Suppressor macrophage treated with lipopolysaccharide for 4 hours (primary cell): ENCODE results near the gene APOBEC3A.
A peak's percentile ranks its signal among the peaks of the same experiment; 100 is the strongest.
"Not testable (repeated sequence)": the region's sequence is repeated elsewhere in the genome, so short reads cannot be mapped to it uniquely, and the experiment has no call there.

Source experiments
- DNase-seq: peaks from one replicate; pipeline ENCODE4 v3.0.0-alpha.2; 2020

Gene APOBEC3A

DNA sequence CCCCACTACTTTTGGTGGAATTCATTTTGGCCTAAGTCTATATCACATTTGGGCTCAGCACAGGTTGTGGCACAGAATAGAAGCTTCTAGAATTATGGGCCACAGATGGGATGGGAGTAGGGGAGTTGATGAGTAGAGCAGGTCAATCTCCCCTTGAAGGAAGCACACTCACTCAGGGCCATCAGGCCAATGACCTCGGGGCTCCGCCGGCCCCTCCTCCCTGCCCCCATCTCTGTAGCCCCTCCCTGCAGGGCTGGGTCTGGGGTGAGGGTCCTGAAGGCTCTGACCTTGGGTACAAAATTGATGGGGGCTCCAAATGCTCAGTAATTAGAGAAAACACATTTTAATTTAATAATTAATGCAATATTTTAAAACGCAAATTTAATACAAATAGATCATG, 3.3 kb downstream of the APOBEC3A start:
- not testable (repeated sequence) for DNase-seq

DNA sequence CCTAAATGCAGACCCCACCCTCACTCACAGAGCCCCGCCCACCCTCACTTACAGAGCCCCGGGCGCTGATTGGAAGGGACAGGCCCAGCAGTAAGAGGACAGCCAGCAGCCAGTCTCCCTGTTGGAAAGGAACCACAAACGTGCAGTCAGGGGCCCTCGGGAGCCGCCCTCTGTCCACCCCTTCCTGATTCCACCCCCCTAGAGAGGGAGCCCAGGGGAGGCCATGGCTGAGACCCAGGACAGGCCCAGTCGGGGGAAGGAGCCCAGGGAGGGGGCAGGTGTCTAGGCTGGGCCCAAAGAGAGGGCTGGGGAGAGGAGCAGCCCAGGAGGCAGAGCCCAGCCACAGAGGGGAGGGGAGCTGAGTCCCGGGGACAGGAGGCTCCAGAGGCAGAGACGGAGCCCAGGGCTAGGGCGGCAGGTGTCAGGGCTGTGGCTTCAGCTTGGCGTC, 5.9 kb downstream of the APOBEC3A start:
- DNase-seq = not testable (repeated sequence)

DNA sequence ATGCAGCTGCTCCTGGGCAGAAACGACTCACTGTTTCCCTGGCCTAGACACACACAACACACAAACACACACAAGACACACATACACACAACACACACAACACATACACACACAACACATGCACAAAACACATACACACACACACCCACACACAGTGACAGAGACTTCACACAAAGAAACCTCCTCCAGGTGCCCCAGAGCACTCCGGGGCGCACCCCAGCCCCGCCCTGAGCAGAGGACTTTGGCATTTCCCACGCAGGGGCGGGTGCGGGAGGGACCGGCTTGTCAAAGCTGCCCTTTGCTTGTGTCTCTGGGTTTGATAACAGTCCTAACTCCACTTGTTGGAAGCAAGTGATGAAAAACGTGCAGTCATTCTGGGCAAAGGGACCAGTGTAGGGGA, 6.5 kb downstream of the APOBEC3A start:
- DNase-seq = no peak

DNA sequence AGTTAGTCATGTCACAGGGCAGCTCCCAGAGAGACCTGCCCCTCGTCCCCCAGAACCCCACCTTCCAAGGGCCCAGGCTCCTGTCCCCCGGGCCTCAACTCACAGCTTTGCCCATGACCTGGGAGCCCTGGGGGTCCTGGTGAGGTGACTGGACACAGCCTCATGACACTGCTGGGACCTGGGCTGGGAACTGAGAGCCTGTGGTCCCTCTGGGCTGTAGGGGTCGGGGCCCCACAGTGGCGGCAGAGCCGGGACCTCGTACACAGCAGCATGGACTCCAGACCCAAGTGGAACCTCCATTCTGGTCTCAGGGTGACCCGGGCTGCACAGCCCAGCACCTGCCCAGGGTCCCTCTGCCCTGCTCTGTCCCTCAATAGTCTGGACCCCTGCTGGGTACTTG, 6.9 kb downstream of the APOBEC3A start:
- no peak for DNase-seq

DNA sequence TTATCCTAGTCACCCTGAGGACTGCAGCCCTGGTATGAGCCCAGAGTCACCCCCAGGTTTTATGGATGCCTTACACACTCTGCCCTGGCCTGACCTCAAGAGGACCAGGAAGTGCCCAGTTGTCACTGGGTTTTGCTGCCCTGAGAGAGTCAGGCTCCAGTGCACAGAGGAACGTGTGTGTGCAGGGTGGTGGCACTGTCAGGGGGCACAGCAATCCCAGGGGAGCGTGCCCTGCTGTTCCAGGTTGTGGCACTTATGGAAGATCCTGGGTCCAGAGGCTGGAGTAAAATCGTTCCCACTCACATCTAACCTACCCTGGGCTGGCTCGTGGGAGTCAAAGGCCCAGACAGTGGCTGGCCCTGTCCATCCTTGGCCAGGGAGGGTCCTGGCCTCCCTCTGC, 7.6 kb downstream of the APOBEC3A start:
- no peak for DNase-seq

DNA sequence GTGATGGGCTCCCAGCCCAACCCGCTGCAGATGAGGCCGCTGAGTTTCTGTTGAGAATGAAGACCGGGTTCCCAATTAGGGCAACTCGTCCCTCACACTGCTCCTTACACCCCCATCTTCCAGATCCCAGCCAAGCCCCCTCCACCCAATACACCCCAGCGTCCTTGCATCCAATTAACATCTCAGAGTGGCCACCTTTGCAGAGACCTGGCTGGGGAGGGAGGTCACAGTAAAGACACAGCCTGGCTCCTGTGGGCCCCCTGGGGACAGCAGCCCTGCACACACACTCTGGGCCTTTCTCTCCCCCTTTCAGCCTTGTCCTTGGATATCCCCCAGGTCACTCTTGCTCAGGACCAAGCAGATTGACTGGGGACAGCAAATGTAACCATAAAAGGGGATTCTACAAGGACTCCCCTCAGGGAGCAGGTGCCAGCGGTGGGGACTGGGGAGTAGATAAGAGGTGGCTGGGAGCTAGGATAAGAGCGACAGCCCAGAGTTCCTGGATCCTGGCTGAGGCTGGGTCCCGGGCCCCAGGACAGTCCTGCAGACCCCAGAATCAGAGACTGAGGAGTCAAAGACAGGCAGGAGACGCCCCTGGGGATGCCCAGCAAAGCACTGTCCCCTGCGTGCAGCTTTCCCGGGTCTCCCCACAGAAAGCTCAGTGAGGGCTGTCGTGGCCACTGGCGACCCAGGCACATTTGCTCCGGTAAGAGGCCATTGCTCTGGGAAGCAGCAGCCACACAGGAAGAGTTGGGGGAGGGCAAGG, 8.4 kb downstream of the APOBEC3A start:
- no peak for DNase-seq

DNA sequence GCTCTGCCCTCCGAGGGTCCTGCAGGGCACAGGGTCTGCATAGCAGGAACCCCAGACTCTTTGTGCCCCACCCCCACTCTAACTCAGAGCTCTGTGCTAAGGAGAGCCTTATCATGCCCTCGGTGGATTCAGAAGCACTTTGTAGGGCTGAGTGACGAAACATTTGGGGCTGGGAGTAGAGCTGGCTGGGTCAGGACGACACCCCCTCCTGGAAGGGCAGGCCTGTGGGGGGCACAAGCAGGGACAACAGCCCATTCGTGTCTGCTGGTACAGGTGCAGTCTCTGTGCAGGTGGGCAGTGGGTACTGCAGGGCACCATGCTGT, 8.9 kb downstream of the APOBEC3A start:
- DNase-seq = no peak

DNA sequence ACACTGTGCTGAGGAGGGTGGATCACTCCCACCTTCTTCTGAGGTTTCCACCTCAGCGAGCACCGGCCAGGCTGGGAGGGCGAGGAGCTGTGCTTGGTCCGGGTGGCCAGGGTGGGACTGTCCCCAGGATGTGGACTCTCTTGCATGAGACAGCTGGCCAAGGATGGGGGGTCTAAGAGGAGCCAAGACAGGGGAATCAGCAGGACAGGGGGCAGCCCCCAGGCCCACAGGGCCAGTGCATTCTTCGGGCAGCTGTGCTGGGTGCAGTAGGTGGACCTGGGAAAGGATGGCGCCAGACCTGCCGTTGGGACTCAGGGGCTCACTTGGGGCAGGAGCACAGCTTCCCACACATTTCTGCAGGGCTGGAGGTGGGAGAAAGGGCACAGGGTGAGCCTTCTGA, 9.5 kb downstream of the APOBEC3A start:
- DNase-seq = no peak

DNA sequence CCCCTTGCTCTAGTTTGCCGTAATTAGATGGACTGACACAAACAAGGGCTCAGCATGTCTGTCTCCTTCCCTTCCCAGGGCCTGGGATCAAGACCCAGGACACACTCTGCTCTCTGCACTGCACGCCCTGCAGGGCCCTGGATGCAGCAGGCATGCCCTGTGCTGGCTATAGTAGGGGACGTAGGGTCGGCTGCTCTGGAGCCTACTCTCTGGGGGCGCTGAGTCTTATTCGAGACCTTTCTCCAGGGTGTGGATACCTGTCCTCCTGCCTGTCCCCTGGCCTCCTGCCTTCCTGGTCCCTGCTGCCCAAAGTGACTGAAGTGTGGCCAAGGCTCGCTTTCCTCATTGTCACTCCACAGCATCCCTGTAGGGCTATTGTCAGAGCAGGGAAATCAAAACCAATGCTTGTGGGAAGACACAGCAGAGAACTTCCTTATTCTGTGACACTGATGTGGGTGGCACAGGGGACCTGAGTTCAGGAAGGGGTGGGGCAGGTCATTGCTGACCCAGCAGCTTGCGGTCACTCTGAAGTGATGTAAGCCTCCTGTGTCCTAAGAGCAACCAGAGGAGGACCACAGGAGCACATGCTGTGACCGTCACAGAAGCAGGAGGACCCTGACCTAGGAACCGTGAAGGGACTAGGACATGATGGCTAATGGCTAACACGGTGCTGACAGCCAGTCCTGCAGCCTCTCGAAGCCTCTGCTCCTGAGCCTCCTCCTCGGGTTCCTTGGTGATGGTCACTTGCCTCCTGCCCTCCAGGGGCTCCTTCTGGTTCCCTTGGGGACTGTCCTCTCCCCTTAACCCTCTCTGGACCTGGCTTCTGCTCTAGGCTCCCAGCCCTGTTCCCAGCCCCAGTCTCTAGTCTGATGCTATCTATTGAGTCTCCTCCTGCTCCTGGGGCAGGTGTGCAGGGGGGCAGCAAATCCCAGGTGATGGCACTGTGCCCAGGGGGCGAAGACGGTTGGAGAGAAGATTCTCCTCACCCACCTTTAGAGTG, 10.3 kb downstream of the APOBEC3A start:
- DNase-seq = peak; percentile 98

DNA sequence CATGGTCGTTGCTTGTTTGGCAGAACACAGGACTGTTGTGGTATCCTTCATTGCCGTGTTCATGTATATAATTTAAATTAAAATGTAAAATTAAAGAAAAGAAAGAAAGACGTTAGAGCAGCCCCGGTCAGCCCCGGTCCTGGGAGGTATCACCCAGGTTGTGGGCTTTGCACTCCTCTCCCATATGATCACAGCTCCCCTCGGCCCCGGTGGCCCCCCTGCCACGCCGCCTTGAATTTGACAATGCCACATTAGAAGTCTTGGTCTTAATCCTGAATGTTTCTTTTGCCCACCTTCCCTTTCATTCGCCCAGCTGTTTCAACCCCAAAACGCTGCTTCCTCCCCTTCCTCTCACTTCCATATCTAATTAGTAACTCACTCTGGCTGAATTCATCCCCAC, 11.4 kb downstream of the APOBEC3A start:
- DNase-seq = no peak

DNA sequence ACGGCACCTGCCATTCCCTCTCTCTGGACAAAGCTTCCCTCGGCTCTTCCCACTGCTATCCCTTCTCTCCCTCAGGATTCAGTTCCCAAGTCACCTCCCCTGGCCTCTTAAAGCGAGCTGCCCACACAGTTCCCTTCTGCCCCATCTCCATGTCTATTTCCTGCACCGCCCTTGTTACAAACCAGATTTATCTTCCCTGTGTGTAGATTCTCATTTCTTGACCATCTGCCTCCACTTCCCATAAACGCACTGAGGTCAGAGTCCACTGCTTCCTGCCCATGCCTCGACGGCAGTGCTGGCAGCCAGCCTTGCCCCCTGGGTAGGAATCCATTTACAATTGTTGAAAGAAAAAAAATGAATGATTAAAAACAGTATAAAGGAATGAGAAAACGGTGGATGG, 13.1 kb downstream of the APOBEC3A start:
- peak; percentile 61 for DNase-seq

DNA sequence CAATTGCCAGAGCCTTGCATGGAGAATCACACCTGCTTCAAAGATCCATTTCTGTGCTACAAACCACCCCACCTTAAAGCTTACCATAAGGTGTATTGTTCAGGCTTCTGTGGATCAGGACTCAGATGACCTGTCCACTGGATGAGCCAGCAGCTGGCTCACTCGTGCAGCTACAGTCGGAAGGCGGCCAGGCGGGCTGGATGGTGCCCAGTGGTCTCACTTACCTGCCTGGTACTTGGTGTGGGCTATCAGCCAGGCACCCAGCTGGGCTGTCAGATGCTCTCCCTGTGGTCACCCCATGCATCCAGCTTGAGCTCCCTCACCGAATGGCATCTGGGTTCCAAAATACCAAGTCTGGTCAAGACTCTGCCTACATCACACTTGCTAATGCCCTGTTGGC, 13.8 kb downstream of the APOBEC3A start:
- no peak for DNase-seq

DNA sequence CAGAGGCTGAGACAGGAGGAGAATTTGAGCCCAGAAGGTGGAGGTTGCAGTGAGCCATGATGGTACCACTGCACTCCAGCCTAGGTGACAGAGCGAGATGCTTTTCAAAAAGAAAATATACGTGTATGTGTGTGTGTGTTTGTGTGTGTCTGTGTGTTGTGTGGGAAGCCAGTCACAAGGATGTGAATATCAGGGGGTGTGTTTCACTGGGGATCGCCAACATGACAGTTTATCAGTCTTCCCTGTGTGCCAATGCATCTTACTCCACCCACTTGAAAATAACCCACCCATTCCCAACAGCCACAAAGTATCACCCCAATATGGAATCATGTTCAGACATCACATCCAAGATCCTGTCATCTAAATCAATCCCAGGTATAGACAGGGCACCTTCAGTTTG, 14.4 kb downstream of the APOBEC3A start:
- no peak for DNase-seq

DNA sequence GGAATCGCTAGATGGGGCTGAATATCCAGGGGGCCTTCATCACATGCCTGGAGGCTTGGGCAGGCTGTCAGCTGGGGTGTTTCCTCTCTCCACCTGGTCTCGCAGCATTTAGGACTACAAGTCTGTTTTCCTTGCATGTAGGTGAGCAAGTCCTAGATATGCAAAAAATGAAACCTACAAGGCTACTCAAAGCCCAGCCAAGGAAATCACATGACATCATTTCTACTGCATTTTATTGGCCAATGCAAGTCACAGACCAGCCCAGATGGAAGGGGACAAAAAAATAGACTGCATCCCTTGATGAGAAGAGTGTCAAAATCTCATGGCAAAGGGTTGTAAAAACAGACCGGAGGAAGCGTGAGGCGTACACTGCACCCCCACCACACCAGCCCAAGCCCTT, 15.1 kb downstream of the APOBEC3A start:
- DNase-seq = no peak

DNA sequence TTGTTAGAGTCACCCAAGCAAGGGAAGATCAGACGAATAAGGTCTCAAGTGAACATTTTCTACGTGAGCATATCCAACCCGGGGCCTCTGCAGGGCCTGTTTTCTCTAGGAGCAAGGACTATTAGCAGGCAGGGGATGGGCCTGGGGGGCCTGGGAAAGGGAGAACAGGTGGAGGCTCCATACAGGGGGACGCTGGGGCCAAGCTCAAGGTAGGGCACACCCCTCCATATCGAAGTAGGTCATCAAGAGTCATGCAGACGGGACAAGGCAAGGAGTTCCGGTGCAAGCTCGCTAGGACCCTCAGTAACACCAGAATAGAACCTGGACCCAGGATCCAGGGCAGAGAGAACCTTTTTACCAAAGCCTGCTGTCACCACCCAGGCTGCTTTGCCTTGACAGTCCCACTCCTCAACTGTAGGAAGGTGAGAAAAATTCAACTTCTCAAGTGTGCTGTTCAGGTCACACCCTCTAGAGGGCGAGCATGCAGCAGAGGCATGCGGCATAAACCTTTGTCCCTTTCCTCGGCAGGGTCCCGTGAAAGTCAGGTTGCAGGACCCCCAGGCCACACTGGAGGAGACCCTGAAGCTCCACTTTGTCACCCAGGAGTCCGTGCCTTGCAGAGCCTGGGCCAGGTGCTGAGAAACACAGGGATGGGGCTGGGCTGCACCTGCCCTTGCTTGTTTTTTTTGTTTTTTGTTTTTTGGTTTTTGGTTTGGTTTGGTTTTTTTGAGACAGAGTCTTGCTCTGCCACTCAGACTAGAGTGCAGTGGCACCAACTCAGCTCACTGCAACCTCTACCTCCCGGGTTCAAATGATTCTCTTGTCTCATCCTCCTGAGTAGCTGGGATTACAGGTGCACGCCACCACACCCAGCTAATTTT, 16.1 kb downstream of the APOBEC3A start:
- DNase-seq = peak; percentile 63

DNA sequence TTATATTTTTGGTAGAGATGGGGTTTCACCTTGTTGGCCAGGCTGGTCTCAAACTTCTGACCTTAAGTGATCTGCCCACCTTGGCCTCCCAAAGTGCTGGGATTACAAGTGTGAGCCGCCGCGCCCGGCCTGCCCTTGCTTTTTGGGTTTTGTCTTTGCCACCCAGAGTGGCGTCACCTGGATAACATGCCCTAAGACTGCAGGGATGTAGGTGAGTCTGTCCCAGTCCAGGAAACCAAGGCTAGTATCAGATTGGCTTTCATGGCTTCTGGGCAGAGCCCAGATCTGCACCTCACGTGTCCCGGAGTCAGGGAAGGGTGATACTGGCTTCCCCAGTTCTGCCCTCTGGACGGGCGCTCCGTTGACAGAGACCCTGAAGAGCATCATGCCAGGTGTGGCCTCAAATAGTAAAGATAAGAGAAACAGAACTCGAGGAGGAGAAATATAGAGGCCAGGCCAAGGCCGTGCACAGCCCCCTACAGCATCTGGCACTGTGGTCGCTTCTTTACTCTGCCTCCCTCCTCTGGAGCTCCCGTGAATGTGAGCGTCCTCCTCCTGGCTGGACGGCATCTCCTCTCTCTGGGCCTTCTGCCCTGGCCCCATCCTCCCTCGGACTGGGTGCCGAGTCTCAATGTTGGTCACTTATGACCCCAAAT, 16.9 kb downstream of the APOBEC3A start:
- DNase-seq = no peak

DNA sequence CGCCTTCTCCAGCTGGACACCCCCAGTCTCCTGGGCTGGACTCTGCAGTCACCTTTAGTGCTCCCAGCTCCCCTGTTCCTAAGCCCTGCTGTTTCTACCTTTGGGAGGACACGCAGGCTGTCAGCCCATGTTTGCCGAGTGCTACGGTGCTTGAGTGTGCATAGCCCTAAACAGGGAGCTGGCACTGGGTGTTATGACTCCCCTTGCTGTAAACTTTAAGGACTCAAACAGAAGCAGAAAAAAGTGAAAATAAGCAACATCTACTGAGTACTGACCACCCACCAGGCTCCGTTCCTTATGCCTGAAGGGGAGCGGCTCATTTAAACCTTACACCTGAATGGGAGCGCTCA, 17.4 kb downstream of the APOBEC3A start:
- no peak for DNase-seq

DNA sequence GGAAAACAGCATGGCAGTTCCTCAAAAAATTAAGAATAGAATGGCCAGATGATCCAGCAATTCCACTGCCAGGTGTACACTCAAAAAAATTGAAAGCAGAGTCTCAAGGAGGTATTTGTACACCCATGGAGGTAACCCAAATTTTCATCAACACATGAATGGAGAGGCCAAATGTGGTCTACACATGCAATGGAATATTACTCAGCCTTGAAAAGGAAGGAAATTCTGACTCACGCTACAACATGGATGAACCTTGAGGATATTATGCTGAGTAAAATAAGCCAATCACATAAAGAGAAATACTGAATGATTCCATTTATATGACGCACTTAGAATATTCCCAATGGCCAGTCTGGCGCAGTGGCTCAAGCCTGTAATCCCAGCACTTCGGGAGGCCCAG, 19.9 kb downstream of the APOBEC3A start:
- DNase-seq = not testable (repeated sequence)

DNA sequence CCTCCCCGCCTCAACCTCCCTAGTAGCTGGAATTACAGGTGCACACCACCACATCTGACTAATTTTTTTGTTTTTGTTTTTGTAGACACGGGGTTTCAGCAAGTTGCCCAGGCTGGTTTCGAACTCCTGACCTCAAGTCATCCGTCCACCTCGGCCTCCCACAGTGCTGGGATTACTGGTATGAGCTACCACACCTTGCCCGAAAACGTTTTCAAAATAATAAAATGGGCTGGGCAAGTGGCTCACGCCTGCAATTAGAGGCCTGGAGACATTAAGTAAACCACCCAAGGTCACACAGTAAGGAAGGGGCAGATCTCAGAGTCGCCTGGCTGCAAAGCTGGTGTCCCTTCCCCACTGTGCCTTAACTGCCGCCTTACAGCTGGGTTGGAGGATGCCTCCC, 23.2 kb downstream of the APOBEC3A start:
- DNase-seq = not testable (repeated sequence)

DNA sequence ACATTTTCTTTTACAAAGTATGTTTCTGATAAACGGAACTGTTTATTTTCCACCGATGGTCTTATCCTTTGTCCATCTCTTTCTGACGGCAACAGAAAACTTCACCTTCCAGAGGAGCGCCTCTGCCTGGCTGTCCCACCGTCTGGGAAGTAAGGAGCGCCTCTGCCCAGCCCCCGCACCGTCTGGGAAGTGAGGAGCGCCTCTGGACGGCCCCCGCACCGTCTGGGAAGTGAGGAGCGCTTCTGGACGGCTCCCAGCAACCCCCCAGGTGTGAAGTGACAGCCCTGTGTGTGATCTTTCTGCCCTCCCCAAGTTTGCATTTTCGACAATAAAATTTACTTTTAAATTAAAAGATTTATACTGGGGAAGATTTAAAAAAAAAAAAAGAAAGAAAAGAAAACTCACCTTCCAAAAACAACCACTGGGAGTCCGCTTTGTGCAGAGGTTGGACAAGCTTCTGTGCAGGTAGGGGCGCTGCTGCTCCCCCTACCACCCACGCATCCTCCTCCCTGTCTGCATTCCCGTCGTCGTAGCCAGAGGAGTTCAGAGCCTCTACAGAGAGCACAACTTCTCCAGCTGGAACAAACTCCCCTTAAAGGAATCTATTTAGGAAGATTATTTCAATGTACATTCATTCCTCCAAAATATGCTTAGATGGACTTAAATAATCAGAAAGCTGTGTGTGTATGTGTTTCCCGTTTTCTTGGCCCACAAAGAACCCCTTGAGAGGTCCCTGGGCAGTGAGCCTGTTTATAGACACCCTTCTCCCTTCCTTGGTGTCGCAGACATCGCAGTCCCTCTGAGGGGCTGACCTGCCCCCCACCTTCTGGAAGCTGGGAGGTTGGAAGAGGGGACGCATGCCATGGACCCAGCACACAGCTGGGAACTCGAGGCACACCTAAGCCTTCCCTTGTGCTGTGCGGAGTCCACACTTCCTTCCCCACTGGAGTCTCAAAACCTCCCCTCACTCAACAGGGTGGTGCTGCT, 23.9 kb downstream of the APOBEC3A start:
- no peak for DNase-seq
